Measurements from ENCODE around the gene PCYOX1L.

- TF ChIP-seq POLR2A (IDR thresholded peaks at IDR 0.05), result no peak
- TF ChIP-seq, protein P1, sequence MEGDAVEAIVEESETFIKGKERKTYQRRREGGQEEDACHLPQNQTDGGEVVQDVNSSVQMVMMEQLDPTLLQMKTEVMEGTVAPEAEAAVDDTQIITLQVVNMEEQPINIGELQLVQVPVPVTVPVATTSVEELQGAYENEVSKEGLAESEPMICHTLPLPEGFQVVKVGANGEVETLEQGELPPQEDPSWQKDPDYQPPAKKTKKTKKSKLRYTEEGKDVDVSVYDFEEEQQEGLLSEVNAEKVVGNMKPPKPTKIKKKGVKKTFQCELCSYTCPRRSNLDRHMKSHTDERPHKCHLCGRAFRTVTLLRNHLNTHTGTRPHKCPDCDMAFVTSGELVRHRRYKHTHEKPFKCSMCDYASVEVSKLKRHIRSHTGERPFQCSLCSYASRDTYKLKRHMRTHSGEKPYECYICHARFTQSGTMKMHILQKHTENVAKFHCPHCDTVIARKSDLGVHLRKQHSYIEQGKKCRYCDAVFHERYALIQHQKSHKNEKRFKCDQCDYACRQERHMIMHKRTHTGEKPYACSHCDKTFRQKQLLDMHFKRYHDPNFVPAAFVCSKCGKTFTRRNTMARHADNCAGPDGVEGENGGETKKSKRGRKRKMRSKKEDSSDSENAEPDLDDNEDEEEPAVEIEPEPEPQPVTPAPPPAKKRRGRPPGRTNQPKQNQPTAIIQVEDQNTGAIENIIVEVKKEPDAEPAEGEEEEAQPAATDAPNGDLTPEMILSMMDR (IDR thresholded peaks at IDR 0.05 in 8 of 11, conservative IDR thresholded peaks at IDR 0.05 in 3 of 11), result no peak
Measured at GRCh38 chr5:149320791-149321330, 37.0 kb upstream of the PCYOX1L start.

Data from spleen (tissue), 7 donors.